MM.1S (cell line): ENCODE measurements around the gene TGOLN2.

Experiments used
- DNase-seq: peaks from one replicate; pipeline ENCODE4 v3.0.0-alpha.2; 2015
- H2AFZ ChIP-seq: fragments of 300-600 bp; sonication (generic); 2 replicates; pipeline ENCODE4 v1.6.0; 2016; ENCODE audit warnings: antibody characterized with exemption, low read length
- H3F3A ChIP-seq: fragments of 300-600 bp; sonication (generic); 2 replicates; pipeline ENCODE4 v1.6.1; 2016; ENCODE audit warnings: mild to moderate bottlenecking, antibody characterized with exemption, low read length, moderate library complexity, mixed read lengths; ENCODE audit not compliant: insufficient read depth
- H3K27ac ChIP-seq: fragments of 300-600 bp; sonication (generic); 2 replicates; pipeline ENCODE4 v1.5.1; 2016; ENCODE audit warnings: mild to moderate bottlenecking, low read length
- H3K27me3 ChIP-seq: fragments of 300-600 bp; sonication (generic); replicated peaks from 2 replicates; pipeline ENCODE4 v1.6.0; 2016; ENCODE audit warnings: low read length; ENCODE audit not compliant: insufficient read depth
- H3K36me3 ChIP-seq: fragments of 300-600 bp; sonication (generic); replicated peaks from 2 replicates; pipeline ENCODE4 v1.6.1; 2016; ENCODE audit warnings: mild to moderate bottlenecking, low read length, mixed read lengths; ENCODE audit not compliant: insufficient read depth
- H3K4me1 ChIP-seq: fragments of 300-600 bp; sonication (generic); 2 replicates; pipeline ENCODE4 v1.6.1; 2016; ENCODE audit warnings: low read length, mixed read lengths
- H3K4me2 ChIP-seq: fragments of 300-600 bp; sonication (generic); 2 replicates; pipeline ENCODE4 v1.6.0; 2016; ENCODE audit warnings: low read depth, low read length
- H3K4me3 ChIP-seq: fragments of 300-600 bp; sonication (generic); 2 replicates; pipeline ENCODE4 v1.5.1; 2016; ENCODE audit warnings: low read length, mixed read lengths
- H3K79me2 ChIP-seq: fragments of 300-600 bp; sonication (generic); 2 replicates; pipeline ENCODE4 v1.6.1; 2016; ENCODE audit warnings: mixed run types, low read length, mixed read lengths
- H3K9ac ChIP-seq: fragments of 300-600 bp; sonication (generic); 2 replicates; pipeline ENCODE4 v1.6.1; 2016; ENCODE audit warnings: low read length, mixed read lengths
- H3K9me2 ChIP-seq: fragments of 300-600 bp; sonication (generic); replicated peaks from 2 replicates; pipeline ENCODE4 v1.6.1; 2016; ENCODE audit warnings: mild to moderate bottlenecking, low read length, mixed read lengths; ENCODE audit not compliant: insufficient read depth
- H3K9me3 ChIP-seq: fragments of 300-600 bp; sonication (generic); replicated peaks from 2 replicates; pipeline ENCODE4 v1.6.1; 2016; ENCODE audit warnings: mild to moderate bottlenecking, low read length, mixed read lengths; ENCODE audit not compliant: insufficient read depth
- H4K20me1 ChIP-seq: fragments of 300-600 bp; sonication (generic); 2 replicates; pipeline ENCODE4 v1.6.1; 2016; ENCODE audit warnings: mild to moderate bottlenecking, low read length, moderate library complexity, mixed read lengths; ENCODE audit not compliant: insufficient read depth
- CTCF ChIP-seq: fragments of 300-600 bp; sonication (generic); IDR thresholded peaks from 2 replicates; pipeline ENCODE4 v1.5.1; 2016; ENCODE audit warnings: antibody characterized with exemption, low read length, mixed read lengths
- EZH2 ChIP-seq: fragments of 300-600 bp; sonication (generic); optimal IDR thresholded peaks from 2 replicates; pipeline ENCODE3; 2017; ENCODE audit warnings: low read depth, mild to moderate bottlenecking, antibody characterized with exemption, low read length, mixed read lengths
- EZH2phosphoT487 ChIP-seq: fragments of 300-600 bp; sonication (generic); IDR thresholded peaks from 2 replicates; pipeline ENCODE4 v1.6.1; 2018; ENCODE audit warnings: antibody characterized with exemption, low read length

The TGOLN2 gene

GRCh38 chr2:85273738-85274731 lies 53.8 kb downstream of the TGOLN2 start:
- Histone ChIP-seq H3K36me3 (no peaks in the 10 kb centered on the region), H3K9me2 (no peaks in the 10 kb centered on the region), H3K4me2 (no peak overlapping the region), H4K20me1 (no peaks in the 10 kb centered on the region), H3K27ac (no peak overlapping the region), H2AFZ (no peak overlapping the region), H3K79me2 (no peaks in the 10 kb centered on the region), H3K4me3 (no peak overlapping the region), H3F3A (no peaks in the 10 kb centered on the region), H3K9me3 (no peaks in the 10 kb centered on the region), H3K9ac (no peak overlapping the region), H3K27me3 (no peaks in the 10 kb centered on the region), H3K4me1 (no peaks in the 10 kb centered on the region)
- no peak for DNase-seq
- TF ChIP-seq EZH2 (no peak), CTCF (no peak), EZH2phosphoT487 (no peak)

GRCh38 chr2:85272357-85272756 lies 55.4 kb downstream of the TGOLN2 start:
- Histone ChIP-seq H2AFZ (no peak overlapping the region), H3K36me3 (no peaks in the 10 kb centered on the region), H3F3A (no peaks in the 10 kb centered on the region), H3K4me2 (no peak overlapping the region), H3K79me2 (no peaks in the 10 kb centered on the region), H3K27ac (no peak overlapping the region), H3K9ac (no peak overlapping the region), H3K27me3 (no peaks in the 10 kb centered on the region), H3K9me3 (no peaks in the 10 kb centered on the region), H3K9me2 (no peaks in the 10 kb centered on the region), H3K4me1 (no peaks in the 10 kb centered on the region), H4K20me1 (no peaks in the 10 kb centered on the region), H3K4me3 (no peak overlapping the region)
- TF ChIP-seq EZH2 (no peak), EZH2phosphoT487 (no peak), CTCF (no peak)
- DNase-seq, result no peak

- H3K4me1 ChIP-seq, result no peaks in the 10 kb centered on the region
- H3K79me2 ChIP-seq, result no peaks in the 10 kb centered on the region
- H3K9me2 ChIP-seq, result no peaks in the 10 kb centered on the region
- no peak overlapping the region for H3K27ac ChIP-seq
- no peak overlapping the region for H2AFZ ChIP-seq
- no peak for DNase-seq
- H3F3A ChIP-seq, result no peaks in the 10 kb centered on the region
- no peak overlapping the region for H3K4me3 ChIP-seq
- H3K4me2 ChIP-seq, result no peak overlapping the region
- H3K36me3 ChIP-seq, result no peaks in the 10 kb centered on the region
- no peaks in the 10 kb centered on the region for H3K9me3 ChIP-seq
- no peaks in the 10 kb centered on the region for H3K27me3 ChIP-seq
- H3K9ac ChIP-seq, result no peak overlapping the region
- no peak for TF ChIP-seq CTCF
- no peak for TF ChIP-seq EZH2
- TF ChIP-seq EZH2phosphoT487, result no peak
- no peaks in the 10 kb centered on the region for H4K20me1 ChIP-seq
Measured at GRCh38 chr2:85269959-85270358, 57.8 kb downstream of the TGOLN2 start.
